PFSK-1 (cell line): ENCODE data around the gene MLC1.

Source experiments
- FOXP2 ChIP-seq: optimal IDR thresholded peaks from 2 replicates; pipeline ENCODE3; 2011; ENCODE audit warnings: borderline replicate concordance, control low read depth, inconsistent platforms; ENCODE audit not compliant: insufficient read depth; ENCODE audit errors: extremely low read length, extremely low read depth
- POLR2AphosphoS5 ChIP-seq: IDR thresholded peaks from 2 replicates; pipeline ENCODE4 v1.6.1; 2012; ENCODE audit warnings: low read depth, mild to moderate bottlenecking, control low read depth, low read length, moderate library complexity
- SIN3A ChIP-seq: IDR thresholded peaks from 2 replicates; pipeline ENCODE4 v1.6.1; 2012; ENCODE audit warnings: mild to moderate bottlenecking, low read length, moderate library complexity, borderline replicate concordance; ENCODE audit not compliant: insufficient read depth
- TF ChIP-seq, protein P1 (sequence below), 2 experiments: IDR thresholded peaks; 2 replicates each; pipeline versions ENCODE4 v1.6.1 to v1.8.0; 2011 to 2012; ENCODE audit warnings: low read depth in 2 of 2, low read length in 2 of 2, control low read depth in 1 of 2, inconsistent platforms in 1 of 2, mild to moderate bottlenecking in 1 of 2, moderate library complexity in 1 of 2; ENCODE audit not compliant: insufficient read depth in 1 of 2

DNA sequence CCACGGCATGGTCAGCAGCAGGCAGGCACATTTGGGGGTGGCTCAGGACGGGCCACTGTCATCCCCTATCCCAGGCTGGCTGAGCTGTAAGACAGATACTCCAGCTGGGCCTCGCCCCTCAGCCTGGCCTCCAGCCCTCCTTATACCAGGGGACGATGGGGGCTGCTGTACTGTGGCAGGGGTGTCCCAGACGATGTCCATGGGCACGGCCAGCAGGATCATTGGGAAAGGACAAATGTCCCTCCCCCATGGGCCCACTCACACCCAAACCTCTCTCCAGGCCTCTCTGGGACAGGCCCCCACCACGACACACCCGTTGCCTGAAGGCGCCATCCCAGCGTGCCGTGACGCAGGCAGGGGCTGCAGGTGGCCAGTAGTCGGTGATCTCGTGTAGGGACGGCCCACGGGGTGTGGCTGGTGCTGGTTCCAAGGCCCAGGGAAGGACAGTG, 71.1 kb downstream of the MLC1 start:
- no peak for TF ChIP-seq SIN3A
- no peak for TF ChIP-seq FOXP2
- TF ChIP-seq POLR2AphosphoS5 = no peak
- TF ChIP-seq, protein P1, sequence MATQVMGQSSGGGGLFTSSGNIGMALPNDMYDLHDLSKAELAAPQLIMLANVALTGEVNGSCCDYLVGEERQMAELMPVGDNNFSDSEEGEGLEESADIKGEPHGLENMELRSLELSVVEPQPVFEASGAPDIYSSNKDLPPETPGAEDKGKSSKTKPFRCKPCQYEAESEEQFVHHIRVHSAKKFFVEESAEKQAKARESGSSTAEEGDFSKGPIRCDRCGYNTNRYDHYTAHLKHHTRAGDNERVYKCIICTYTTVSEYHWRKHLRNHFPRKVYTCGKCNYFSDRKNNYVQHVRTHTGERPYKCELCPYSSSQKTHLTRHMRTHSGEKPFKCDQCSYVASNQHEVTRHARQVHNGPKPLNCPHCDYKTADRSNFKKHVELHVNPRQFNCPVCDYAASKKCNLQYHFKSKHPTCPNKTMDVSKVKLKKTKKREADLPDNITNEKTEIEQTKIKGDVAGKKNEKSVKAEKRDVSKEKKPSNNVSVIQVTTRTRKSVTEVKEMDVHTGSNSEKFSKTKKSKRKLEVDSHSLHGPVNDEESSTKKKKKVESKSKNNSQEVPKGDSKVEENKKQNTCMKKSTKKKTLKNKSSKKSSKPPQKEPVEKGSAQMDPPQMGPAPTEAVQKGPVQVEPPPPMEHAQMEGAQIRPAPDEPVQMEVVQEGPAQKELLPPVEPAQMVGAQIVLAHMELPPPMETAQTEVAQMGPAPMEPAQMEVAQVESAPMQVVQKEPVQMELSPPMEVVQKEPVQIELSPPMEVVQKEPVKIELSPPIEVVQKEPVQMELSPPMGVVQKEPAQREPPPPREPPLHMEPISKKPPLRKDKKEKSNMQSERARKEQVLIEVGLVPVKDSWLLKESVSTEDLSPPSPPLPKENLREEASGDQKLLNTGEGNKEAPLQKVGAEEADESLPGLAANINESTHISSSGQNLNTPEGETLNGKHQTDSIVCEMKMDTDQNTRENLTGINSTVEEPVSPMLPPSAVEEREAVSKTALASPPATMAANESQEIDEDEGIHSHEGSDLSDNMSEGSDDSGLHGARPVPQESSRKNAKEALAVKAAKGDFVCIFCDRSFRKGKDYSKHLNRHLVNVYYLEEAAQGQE (IDR thresholded peaks at IDR 0.05; ENCODE audit: insufficient read depth in 1 of 2, low read depth in 2 of 2, low read length in 2 of 2) = no peak
